NCI-H82 (cell line): Measurements from ENCODE around the gene HES1.
"Not testable (repeated sequence)": the region's sequence is repeated elsewhere in the genome, so short reads cannot be mapped to it uniquely, and the experiment has no call there.

Experiments used
- DNase-seq: peaks from one replicate; lab custom pipeline; 2025; lab: John Stamatoyannopoulos, UW

The HES1 gene

DNA sequence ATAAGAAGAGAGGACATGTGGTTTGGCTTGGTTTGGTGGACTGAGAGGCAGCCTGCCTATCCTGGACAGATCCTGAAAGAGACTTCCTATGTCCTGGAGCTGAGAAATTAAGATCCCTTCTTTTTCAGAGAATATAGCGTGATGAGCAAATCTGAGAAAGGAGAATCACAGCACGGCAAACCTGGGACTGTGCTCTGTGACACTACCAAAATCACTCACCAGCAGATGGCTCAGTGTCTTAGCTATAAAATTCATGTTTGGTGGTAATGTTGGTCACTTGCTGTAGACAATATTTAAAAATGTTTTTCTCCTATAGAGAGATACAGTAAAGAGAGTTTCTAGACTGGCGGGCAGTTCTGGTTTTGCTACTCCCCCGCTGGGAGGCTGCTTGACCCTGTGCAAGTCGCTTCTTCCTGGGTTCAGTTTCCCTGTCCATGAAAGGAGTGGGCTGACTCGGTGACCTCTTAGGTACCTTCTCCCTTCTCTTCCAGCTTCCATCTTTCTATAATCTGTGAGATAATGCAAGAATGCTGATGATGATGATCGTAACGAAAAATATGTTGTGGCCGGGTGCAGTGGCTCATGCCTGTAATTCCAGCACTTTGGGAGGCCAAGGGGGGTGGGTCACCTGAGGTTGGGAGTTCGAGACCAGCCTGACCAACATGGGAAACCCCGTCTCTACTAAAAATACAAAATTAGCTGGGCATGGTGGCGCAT is 7.6 kb upstream of the HES1 start:
- no peak for DNase-seq

DNA sequence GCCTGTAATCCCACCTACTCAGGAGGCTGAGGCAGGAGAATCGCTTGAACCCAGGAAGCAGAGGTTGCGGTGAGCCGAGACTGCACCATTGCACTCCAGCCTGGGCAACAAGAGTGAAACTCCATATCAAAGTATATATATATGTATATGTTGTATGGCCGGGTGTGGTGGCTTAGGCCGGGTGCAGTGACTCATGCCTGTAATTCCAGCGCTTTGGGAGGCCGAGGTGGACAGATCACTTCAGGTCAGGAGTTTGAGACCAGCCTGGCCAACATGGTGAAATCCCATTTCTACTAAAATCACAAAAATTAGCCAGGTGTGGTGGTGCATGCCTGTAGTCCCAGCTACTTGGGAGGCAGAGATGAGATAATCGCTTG is 7.0 kb upstream of the HES1 start:
- DNase-seq: not testable (repeated sequence)

DNA sequence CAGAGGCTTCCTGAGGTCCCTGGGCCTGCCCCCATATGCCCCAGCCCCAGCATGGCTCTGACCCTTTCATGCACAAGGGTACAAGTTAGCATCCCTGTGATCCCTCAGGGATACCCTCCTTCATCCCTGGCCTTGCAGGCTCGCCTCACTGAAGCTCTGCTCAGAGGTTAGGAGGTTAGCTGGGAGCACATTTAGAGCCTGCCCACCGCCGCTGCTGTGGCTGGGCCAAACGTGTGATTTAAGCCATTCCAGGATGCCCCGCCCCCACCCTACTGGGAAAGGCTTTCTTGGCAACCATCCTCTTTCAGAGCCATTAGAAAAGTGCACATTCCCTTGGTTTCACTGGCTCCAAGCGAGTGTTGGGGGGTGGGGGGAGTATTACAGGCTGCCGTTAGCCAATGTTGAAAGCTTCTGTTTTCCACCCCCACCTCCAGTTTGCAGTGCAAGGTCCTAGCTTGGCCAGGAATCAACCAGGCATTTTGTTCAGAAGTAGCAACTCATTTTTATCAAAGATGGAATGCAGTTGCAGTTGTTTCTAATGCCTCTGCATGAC is 6.3 kb upstream of the HES1 start:
- no peak for DNase-seq

DNA sequence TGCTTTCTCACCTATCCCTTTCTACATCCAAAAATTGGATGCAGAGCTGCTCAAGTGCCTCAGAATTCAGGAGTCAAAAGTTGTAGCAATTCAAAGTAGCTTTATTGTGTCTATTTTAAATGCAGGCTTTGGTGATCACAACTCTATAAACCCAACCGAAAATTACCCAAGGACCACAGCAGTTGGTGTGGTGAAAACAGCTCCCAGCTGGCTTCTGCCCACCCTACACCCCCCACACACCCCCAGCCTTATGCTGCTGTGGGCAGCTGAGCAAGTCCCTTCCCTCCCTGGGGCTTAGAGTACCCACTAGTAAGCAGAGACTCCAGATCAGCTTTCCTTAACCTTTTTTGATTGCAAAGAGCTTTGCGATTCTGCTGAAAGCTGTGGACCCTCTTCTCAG is 5.8 kb upstream of the HES1 start:
- peak; percentile 29 for DNase-seq

DNA sequence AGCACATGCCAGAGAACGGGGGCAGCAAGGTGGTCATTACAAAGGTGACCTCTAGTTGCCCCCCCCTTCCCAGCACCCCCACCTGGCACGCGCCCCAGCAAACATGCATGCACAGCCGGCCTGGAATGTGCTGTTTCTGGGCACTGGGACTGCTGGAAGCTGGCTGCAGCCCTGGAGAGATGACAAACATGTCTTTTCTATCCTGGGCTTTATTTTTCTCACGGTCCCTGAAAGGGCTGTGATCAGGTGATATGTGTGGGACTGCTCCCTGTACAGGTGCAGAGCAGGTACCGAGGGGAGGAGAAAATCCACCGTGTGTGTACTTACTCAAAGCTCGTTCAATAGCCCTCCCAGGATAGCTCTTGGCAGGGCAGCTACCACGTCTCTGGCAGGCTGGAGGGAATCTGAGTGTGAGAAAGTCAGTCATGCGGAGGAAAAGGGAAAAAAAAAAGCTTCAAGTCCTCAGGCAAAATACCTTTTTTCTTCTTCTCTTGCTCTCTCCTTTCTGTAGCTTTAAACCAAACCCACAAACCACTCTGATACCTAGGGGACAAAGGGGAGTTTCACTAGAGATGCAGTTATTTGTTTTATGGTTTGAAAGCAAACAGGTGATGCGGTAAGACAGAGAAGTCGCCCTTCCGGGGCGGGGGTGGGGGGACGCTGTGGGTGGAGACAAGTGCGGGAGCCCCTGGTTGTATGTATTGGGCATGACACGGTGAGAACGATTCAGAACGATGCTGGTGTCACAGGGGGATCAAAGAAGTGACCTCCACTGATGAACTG is 5.0 kb upstream of the HES1 start:
- DNase-seq: no peak

DNA sequence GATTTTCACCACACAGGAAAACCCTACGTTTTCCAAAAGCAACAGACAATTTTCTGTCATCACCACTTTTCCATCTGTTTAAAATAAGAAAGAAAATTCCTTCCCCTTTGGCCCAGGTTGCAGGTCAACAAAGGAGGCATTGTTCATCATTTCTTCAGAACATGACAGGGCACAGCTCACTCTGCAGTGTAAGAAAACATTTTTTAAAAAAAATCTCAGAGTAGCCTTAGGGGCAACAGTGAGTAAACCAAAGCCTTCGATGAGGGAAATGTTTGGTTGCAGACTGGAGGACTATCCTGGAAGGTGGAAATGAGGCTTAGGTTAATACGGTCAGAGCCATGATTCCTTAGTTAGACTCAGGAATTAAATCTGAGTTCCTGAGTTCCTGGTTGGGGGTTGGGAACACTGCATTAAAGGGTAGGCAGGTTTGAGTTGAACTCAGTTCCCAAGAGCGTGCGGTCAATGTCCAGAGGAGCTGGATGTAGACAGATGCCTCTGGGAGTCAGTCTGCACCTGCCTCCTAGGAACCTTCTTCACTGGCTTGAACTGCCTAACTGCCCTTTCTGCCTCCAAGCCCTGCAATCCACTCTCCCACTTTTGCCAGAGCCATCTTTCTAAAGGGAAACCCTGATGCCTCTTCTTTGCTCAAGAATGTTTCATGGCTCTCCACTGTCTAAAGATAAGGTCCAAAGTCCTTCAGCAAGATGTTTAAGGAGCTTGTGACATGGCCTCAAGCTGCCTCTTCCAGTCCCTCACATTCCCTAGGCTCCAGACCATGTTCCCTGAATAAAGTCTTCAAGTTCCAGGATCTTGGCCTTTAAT is 3.3 kb upstream of the HES1 start:
- DNase-seq: peak; percentile 45

DNA sequence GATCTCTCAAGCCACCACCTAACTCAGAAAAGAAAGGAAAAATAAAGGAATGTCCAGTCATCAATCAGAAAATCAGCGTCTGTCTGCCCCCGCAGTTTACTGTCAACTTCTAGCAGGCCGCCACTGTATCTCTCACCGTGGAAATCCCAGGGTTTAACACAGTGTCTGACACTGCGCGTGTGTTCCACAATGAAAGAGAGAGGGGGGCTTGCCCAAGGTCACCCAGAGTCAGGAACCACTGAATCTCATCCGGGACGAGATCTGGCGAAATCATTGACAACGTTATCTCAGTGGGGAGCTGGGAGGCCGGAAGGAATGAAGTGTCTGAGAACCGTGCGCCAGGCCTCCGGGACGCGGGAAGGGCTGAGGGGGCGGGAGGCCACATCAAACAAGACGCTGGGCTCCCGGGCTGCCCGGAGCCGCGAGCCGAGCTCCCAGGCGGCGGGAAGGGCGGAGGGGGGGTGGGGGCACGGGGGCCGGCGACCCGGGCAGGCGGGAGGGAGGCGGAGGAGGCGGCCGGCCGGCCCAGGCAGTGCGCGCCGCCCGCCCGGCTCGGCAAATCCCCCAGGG is 2.2 kb upstream of the HES1 start:
- DNase-seq: peak; percentile 81

DNA sequence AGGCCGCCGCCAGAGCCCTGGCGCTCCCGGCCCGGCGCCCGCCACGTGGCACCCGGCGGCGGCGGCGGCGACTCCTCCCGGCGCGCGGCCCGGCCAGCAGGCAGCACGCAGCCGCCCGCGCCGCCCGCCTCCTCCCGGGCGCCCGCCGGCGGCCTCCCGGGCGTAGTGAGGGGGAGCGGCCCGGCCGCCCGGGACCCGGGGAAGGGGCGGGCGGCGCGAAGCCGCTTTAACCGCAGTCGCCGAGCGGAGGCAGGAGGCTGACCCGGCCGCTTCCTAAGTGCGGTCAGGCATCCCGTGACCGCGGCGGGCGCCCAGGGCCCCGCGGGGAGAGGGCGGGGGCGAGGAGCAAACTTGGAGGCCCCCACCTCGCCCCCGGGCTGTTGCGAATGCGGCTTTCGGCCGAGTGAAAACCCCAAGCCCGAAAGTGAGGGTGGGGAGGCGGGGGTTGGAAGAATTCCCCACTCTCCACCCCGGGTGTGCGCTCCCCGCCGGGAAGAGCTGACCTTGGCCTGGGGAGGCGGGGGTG is 1.7 kb upstream of the HES1 start:
- peak; percentile 81 for DNase-seq

DNA sequence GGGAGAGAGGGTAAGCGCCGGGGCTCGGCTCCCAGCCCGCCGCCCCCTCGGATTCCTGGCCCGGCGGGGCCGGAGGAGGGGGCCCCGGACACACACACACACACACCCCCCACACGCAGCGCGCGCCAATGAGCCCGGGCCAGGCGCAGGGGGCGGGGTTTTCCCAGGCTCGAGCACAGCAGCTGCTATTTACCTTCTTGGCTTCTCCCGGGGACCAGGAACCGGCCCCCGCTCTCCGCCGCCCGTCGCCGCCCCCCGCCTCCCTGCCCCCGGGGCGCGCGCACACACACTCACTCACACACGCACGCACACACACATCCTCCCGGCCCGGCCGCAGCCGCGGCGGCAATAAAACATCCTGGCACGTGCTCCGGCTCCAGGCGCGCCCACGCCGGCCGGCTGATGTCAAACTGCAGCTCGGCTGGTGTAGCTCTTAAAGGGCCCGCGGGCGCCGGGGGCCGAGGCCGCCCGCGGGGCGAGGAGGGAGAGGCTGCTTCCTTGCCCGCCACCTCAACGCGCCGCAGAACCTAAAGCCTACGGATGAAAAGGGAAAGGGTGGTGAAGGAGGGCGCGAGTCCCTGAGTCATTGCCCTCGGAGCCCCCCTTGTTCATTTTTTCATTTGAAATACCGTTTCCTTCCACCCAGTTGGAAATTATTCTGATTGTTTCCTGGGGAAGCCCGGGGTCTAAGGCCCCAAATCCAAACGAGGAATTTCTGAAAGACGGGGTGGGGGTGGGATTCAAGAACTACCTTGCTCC is 1.0 kb upstream of the HES1 start:
- DNase-seq: peak; percentile 99

DNA sequence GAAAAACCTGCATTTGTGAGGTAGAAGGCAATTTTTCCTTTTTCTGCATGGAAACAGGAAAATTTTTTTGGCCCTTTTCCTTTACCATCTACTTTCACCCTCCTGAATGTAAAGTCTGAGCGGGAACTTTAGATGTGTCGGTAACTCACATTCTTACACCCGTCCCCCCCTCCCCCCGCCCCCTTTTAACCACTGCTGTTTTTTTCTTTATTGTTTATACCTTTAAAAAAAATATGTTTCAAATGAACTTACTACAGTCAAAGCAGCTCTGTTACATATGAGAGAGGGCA is 487 bp upstream of the HES1 start:
- peak; percentile 59 for DNase-seq

DNA sequence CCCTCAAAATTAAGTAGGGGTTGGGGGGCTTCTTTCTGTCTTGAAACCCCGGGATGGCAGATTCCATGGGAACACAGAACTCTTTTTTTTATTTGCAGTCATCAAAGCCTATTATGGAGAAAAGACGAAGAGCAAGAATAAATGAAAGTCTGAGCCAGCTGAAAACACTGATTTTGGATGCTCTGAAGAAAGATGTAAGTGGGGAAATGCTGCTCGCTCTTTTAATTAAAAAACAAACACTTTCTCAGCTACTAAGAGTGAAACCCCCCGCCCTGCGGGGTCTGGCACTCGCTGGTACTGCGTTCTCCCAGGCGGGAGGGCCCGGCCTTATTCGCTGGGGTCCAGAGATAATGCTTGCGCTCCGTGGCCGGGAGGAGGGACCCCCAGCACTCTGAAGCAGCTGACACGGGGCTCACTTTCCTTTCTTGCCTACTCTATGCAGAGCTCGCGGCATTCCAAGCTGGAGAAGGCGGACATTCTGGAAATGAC is 615 bp downstream of the HES1 start:
- DNase-seq: no peak

DNA sequence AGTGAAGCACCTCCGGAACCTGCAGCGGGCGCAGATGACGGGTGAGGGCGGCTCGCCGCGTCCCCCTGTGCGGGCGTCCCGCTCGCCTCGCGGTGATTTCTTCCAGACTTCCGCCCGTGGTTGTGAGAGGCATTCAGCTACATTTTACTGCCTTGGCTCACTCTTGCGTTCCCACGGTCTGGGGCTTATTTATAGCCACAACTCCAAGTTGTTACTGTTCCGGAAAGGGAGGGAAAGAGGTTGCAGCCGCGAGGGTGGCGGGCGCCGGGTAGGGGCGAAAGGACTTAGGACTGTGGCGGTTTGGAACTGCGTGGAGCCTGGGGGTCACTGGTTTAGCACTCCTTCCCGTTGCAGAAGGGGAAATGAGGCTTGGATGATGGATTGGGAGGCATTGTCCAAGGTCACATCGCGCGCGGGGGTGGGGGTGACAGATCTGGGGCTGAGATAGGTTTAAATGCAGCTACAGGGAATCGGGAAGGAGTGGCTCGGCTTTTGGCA is 1.1 kb downstream of the HES1 start:
- DNase-seq: peak; percentile 75

DNA sequence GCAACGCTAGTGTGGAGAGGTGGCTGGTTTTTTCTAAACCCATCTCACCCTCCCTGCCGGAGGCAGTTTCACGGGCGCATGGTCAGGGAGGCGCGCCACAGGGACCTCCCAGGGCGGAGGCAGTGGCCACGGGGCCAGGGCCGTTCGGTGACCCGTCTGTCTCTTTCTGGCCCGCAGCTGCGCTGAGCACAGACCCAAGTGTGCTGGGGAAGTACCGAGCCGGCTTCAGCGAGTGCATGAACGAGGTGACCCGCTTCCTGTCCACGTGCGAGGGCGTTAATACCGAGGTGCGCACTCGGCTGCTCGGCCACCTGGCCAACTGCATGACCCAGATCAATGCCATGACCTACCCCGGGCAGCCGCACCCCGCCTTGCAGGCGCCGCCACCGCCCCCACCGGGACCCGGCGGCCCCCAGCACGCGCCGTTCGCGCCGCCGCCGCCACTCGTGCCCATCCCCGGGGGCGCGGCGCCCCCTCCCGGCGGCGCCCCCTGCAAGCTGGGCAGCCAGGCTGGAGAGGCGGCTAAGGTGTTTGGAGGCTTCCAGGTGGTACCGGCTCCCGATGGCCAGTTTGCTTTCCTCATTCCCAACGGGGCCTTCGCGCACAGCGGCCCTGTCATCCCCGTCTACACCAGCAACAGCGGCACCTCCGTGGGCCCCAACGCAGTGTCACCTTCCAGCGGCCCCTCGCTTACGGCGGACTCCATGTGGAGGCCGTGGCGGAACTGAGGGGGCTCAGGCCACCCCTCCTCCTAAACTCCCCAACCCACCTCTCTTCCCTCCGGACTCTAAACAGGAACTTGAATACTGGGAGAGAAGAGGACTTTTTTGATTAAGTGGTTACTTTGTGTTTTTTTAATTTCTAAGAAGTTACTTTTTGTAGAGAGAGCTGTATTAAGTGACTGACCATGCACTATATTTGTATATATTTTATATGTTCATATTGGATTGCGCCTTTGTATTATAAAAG is 1.8 kb downstream of the HES1 start:
- peak; percentile 82 for DNase-seq

DNA sequence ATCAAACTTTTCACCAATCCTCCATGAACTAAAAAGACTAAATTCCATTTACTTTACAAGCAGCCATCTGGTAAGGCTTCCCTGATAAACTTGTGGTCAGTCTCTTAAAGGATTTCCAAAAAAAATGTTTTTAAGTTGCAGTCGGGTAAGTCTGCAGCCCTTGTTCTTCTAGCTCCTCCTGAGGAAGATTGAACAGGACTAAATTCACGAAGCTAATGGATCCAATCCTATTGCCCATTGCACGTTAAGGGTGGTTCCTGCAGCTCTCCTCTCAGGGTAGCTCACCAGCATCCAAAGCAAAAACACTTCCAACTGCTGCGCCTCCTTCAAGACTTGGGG is 2.8 kb downstream of the HES1 start:
- no peak for DNase-seq

DNA sequence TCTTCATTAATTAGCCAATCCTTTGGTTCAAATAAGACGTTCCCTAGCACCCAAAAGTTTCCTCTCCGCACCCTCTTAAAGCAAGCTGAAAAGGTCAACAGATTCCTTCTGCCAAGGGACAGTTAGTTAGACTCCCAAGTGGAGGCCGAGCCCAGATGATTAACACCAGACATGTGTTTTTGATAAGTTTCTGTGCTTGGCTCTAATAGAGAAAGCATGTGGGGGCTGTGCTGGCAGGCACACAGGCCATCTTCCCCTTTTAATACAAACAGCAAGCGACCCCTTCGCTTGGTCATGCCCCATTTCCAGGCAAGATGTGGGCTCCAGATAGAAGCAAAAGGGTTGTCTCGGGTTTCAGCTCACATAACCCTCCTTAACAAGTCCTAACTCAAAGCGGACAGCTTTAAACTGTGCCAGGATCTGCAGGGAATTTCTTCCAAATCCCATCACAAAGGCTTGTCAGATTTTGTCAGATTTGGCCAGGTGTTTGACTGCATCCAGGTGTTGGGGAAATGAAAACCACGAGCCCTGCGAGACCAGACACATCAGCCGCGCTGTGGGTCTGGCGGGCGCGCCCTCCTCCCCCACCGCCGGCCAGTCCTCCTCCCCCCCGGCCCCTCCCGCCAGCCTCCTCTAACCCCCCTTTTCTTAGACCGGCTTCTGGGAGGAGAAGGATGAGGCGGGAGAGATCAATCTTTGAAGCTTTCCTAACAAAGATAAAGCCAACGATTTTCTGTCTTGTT is 3.3 kb downstream of the HES1 start:
- peak; percentile 70 for DNase-seq

DNA sequence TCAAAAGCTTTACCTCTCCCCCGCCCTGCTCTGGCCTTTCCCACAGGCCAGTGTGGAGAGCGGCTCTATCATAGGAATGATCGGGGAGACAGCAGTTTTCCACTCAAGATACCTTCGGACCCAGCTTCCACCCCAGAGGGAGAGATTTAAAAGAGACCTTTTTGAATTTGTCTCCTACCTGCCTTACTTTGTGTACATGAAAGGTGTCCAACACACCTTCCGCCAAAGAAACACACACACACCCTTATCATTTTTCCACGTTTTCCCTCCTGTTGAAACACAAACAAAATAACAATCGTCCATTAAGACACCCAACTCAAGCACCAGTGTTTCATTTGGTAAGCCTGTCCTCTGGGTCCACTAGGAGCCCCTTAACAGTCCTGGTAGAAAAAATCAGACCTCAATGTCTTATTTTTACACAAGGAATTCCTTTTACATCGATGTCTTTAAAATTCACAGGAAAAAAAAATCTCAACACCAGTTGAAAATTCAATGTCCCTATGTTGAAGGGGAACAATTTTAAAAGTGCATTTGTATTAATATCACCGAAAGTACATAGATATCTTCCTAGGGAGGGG is 4.0 kb downstream of the HES1 start:
- DNase-seq: no peak

DNA sequence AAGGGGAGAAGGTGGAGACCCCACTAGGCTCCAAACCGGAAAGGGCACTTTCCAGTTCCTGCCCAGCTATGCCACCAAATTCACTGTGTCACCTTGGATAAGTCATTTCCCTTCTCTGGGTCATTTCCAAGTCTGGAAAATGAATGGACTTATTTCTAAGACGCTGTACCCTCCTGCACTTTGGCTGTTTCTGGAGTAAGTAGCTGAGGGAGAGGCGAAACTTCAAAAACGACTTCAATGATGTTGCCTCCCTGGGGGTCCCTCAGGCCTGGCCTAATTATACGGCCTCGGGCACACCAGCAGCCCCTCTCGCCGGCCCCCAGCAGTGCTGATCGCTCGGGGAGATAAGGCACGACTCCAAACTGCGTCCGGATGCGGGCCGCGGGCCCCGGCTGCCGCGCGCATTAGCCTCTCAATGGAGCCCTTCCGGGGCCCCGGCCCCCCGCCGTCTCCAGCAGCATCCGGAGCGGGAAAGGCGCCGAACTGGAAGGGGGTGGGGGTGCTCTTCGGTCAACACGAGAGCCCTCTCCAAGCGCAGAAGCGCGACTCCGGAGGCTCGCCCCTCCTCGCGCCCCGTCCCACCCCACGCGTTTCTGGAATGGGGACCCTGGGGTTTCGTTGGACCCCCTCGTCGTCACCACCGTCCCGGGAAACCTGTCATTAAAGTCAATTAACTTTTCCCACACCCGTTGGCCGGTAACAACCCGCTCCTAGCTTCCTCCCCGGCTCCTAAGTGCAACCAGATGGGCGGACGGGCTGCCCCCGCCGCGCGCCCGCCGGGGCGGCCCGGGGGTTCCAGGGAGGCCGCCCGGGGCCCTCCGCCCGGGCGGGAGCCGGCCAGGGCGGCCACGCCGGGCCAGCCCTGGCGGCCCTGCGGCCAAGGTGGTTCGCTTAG is 4.8 kb downstream of the HES1 start:
- DNase-seq: peak; percentile 51
